Measurements from ENCODE around the gene NANOGP8.

DNA sequence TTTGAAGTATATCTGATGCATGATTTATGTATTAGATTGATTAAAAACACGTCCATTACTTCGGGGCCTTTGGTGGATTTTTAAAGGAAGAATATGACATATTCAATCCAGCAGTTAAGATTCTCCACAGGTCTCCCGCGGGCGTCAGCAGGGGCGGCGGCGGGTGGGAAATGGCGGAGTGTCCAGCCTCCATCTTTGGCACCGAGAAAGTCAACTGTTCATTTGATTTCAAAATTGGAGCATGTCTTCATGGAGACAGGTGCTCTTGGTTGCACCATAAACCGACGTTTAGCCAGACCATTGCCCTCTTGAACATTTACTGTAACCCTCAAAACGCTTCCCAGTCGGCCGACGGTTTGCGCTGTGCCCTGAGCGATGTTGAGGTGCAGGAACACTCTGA lies 7.2 kb upstream of the NANOGP8 start:
- TF ChIP-seq, protein P1, sequence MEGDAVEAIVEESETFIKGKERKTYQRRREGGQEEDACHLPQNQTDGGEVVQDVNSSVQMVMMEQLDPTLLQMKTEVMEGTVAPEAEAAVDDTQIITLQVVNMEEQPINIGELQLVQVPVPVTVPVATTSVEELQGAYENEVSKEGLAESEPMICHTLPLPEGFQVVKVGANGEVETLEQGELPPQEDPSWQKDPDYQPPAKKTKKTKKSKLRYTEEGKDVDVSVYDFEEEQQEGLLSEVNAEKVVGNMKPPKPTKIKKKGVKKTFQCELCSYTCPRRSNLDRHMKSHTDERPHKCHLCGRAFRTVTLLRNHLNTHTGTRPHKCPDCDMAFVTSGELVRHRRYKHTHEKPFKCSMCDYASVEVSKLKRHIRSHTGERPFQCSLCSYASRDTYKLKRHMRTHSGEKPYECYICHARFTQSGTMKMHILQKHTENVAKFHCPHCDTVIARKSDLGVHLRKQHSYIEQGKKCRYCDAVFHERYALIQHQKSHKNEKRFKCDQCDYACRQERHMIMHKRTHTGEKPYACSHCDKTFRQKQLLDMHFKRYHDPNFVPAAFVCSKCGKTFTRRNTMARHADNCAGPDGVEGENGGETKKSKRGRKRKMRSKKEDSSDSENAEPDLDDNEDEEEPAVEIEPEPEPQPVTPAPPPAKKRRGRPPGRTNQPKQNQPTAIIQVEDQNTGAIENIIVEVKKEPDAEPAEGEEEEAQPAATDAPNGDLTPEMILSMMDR (IDR thresholded peaks at IDR 0.05; ENCODE audit: poor library complexity, severe bottlenecking): no peak
- no peak for TF ChIP-seq EZH2 (IDR thresholded peaks at IDR 0.05; ENCODE audit: borderline replicate concordance, insufficient read depth, low read length, poor library complexity, severe bottlenecking)
- TF ChIP-seq, protein P2, sequence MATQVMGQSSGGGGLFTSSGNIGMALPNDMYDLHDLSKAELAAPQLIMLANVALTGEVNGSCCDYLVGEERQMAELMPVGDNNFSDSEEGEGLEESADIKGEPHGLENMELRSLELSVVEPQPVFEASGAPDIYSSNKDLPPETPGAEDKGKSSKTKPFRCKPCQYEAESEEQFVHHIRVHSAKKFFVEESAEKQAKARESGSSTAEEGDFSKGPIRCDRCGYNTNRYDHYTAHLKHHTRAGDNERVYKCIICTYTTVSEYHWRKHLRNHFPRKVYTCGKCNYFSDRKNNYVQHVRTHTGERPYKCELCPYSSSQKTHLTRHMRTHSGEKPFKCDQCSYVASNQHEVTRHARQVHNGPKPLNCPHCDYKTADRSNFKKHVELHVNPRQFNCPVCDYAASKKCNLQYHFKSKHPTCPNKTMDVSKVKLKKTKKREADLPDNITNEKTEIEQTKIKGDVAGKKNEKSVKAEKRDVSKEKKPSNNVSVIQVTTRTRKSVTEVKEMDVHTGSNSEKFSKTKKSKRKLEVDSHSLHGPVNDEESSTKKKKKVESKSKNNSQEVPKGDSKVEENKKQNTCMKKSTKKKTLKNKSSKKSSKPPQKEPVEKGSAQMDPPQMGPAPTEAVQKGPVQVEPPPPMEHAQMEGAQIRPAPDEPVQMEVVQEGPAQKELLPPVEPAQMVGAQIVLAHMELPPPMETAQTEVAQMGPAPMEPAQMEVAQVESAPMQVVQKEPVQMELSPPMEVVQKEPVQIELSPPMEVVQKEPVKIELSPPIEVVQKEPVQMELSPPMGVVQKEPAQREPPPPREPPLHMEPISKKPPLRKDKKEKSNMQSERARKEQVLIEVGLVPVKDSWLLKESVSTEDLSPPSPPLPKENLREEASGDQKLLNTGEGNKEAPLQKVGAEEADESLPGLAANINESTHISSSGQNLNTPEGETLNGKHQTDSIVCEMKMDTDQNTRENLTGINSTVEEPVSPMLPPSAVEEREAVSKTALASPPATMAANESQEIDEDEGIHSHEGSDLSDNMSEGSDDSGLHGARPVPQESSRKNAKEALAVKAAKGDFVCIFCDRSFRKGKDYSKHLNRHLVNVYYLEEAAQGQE (IDR thresholded peaks at IDR 0.05; ENCODE audit: borderline replicate concordance): no peak
- no peak for TF ChIP-seq RAD21 (conservative IDR thresholded peaks at IDR 0.05)
- TF ChIP-seq EP300 (conservative IDR thresholded peaks at IDR 0.05; ENCODE audit: poor library complexity, severe bottlenecking): no peak
